ENCODE measurements around the gene SV2A.

Gene SV2A

DNA sequence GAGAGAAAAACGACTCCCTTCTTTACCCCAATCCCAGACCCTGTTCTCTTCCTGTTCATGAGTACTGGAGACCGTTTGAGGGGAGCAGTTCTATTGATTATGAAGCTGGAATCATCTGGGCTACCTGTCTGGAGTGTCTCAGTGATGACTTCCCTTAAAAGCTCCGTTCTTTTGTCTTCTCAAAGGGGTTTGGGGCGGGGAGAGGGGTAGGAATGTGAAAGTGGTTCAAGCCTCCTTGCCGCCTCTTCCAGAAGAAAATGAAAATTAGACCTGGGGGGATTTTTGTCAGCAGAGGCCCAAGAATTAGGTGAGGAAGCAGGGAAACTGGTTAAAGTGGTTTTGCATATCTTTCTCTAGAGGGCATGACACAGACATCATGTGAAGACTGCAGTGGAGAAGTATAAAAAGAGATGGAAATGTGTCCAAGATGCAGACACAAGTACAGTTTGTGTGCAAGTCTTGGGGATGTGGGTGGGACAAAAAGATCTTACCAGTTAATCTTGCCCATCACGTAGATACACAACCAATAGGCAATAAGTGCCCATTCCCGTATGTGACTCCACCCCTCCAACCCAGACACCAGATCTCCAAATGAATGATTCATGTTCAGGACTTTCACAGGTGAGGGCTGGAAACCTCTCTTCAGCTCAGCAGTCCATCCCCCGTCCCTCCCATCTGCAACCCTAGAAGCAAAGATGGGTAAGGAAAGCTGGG is 19.5 kb upstream of the SV2A start:
- no peaks in the 10 kb centered on the region for H3K9me3 Mint-ChIP-seq
- peak overlapping the region; percentile 27 for H3K4me3 Mint-ChIP-seq
- no peaks in the 10 kb centered on the region for H3K36me3 Mint-ChIP-seq
- peak overlapping the region; percentile 19 for H3K27ac Mint-ChIP-seq
- no peaks in the 10 kb centered on the region for H3K27me3 Mint-ChIP-seq
- peaks cover 32% of the 10 kb centered on the region for H3K4me1 Mint-ChIP-seq

- H3K36me3 Mint-ChIP-seq, result no peaks in the 10 kb centered on the region
- peaks cover 34% of the 10 kb centered on the region for H3K4me1 Mint-ChIP-seq
- H3K27ac Mint-ChIP-seq, result peak within 1 kb of the TSS; percentile 68
- H3K9me3 Mint-ChIP-seq, result no peaks in the 10 kb centered on the region
- H3K4me3 Mint-ChIP-seq, result peak within 1 kb of the TSS; percentile 33
- no peaks in the 10 kb centered on the region for H3K27me3 Mint-ChIP-seq
These were observed 18.7 kb upstream of the SV2A start, which contains the start of gene MTMR11 for GRCh38 chr1:149936170-149936991. TSS of gene MTMR11 (minus strand) at chr1:149936879. CDS start at chr1:149936647, 232 bp downstream.

- Mint-ChIP-seq H3K27ac (no peak overlapping the region), H3K4me3 (no peak overlapping the region), H3K36me3 (peaks cover 2% of the 10 kb centered on the region), H3K4me1 (peaks cover 36% of the 10 kb centered on the region), H3K9me3 (no peaks in the 10 kb centered on the region), H3K27me3 (no peaks in the 10 kb centered on the region)
These were observed 16.7 kb upstream of the SV2A start for GRCh38 chr1:149934356-149934755.

DNA sequence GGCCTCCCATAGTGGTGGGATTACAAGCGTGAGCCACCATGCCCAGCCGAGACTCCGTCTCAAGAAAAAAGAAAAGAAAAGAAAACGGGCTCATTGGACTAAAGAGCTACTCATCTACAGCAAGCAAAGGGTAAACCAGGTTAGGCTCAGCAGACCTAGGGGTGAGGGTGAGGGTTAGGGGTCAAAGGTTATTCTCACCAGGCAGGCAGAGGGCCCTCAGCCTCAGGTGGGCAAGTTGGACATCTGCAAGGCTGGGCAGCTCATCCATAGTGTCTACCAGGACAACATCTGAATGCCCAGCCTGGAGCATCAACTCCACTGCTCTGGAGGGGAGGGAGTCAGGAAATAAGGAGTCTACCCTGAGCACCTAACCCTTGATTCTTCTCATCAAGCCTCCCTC is 15.6 kb upstream of the SV2A start:
- no peak overlapping the region for H3K4me3 Mint-ChIP-seq
- H3K36me3 Mint-ChIP-seq, result peaks cover 2% of the 10 kb centered on the region
- no peaks in the 10 kb centered on the region for H3K27me3 Mint-ChIP-seq
- peaks cover 41% of the 10 kb centered on the region for H3K4me1 Mint-ChIP-seq
- H3K27ac Mint-ChIP-seq, result peak overlapping the region; percentile 12
- H3K9me3 Mint-ChIP-seq, result no peaks in the 10 kb centered on the region

GRCh38 chr1:149932474-149932873 is 14.8 kb upstream of the SV2A start:
- Mint-ChIP-seq H3K27ac (no peak overlapping the region), H3K4me1 (peaks cover 40% of the 10 kb centered on the region), H3K27me3 (no peaks in the 10 kb centered on the region), H3K4me3 (no peak overlapping the region), H3K36me3 (peaks cover 5% of the 10 kb centered on the region), H3K9me3 (no peaks in the 10 kb centered on the region)

- H3K27ac Mint-ChIP-seq, result no peak overlapping the region
- peaks cover 32% of the 10 kb centered on the region for H3K4me1 Mint-ChIP-seq
- no peaks in the 10 kb centered on the region for H3K9me3 Mint-ChIP-seq
- peaks cover 6% of the 10 kb centered on the region for H3K36me3 Mint-ChIP-seq
- H3K4me3 Mint-ChIP-seq, result no peak overlapping the region
- H3K27me3 Mint-ChIP-seq, result no peaks in the 10 kb centered on the region
These were observed 13.7 kb upstream of the SV2A start for GRCh38 chr1:149931212-149931790.

GRCh38 chr1:149929856-149930255 is 12.2 kb upstream of the SV2A start:
- Mint-ChIP-seq H3K9me3 (no peaks in the 10 kb centered on the region), H3K4me1 (peaks cover 41% of the 10 kb centered on the region), H3K27me3 (no peaks in the 10 kb centered on the region), H3K36me3 (peaks cover 18% of the 10 kb centered on the region), H3K27ac (no peak overlapping the region), H3K4me3 (no peak overlapping the region)

DNA sequence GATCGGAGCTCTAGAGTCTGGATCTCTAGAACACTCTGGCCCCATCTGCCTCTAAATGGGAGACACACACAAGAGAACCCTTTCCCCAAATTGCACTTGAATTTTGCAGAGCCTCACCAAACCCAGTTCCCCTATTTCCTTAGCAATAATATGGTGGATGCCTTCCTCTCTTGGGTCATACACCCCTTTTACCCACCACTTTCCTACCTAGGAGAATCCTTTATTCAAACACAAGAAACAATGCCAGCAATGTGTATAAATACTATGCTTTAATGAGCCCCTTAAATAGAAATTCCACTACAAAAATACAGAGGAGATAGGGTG is 10.7 kb upstream of the SV2A start:
- H3K27me3 Mint-ChIP-seq, result no peaks in the 10 kb centered on the region

GRCh38 chr1:149927563-149928400 is 10.1 kb upstream of the SV2A start, which contains the start of gene SF3B4:
TSS of gene SF3B4 (minus strand) at chr1:149927803. CDS start at chr1:149927759, 44 bp downstream.
- Mint-ChIP-seq H3K4me3 (peak within 1 kb of the TSS; percentile 97), H3K27me3 (no peaks in the 10 kb centered on the region), H3K27ac (peak within 1 kb of the TSS; percentile 96), H3K4me1 (peaks cover 53% of the 10 kb centered on the region), H3K36me3 (peaks cover 33% of the 10 kb centered on the region), H3K9me3 (no peaks in the 10 kb centered on the region)

More for the DNA sequence above, 10.7 kb upstream of the SV2A start:
- no peaks in the 10 kb centered on the region for H3K9me3 Mint-ChIP-seq
- H3K36me3 Mint-ChIP-seq, result peaks cover 30% of the 10 kb centered on the region
- H3K27ac Mint-ChIP-seq, result peak overlapping the region; percentile 96
- H3K4me1 Mint-ChIP-seq, result peaks cover 53% of the 10 kb centered on the region
- H3K4me3 Mint-ChIP-seq, result peak overlapping the region; percentile 97

GRCh38 chr1:149927056-149927562 is 9.5 kb upstream of the SV2A start:
- Mint-ChIP-seq H3K4me3 (peak overlapping the region; percentile 97), H3K4me1 (peaks cover 53% of the 10 kb centered on the region), H3K36me3 (peaks cover 33% of the 10 kb centered on the region), H3K27ac (peak overlapping the region; percentile 95), H3K9me3 (no peaks in the 10 kb centered on the region), H3K27me3 (no peaks in the 10 kb centered on the region)

DNA sequence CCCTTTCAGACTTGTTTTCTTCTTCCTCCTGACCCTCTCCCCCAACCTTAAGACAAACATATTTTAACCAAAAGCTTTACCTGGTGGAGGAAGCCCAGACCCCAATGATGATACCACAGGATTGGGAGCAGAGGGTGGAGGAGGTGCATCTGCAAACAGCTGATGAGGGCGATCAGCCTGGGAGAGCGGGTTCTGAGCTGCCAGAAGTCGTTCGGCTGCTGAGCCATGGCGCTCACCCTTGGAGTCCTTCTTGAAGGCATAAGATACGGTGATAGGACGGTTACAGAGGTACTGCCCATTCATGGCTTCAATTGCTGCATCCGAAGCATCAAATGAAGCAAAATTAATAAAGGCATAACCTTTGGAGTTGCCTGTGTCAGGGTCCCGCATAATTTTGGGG is 8.7 kb upstream of the SV2A start:
- H3K9me3 Mint-ChIP-seq, result no peaks in the 10 kb centered on the region

GRCh38 chr1:149925751-149926150 is 8.1 kb upstream of the SV2A start:
- Mint-ChIP-seq H3K4me1 (peaks cover 49% of the 10 kb centered on the region), H3K27ac (peak overlapping the region; percentile 72), H3K9me3 (no peaks in the 10 kb centered on the region), H3K36me3 (peaks cover 37% of the 10 kb centered on the region), H3K4me3 (peak overlapping the region; percentile 97), H3K27me3 (no peaks in the 10 kb centered on the region)

More for the DNA sequence above, 8.7 kb upstream of the SV2A start:
- Mint-ChIP-seq H3K27me3 (no peaks in the 10 kb centered on the region), H3K4me1 (peaks cover 51% of the 10 kb centered on the region), H3K36me3 (peaks cover 37% of the 10 kb centered on the region), H3K27ac (no peak overlapping the region), H3K4me3 (peak overlapping the region; percentile 97)

GRCh38 chr1:149925345-149925744 is 7.7 kb upstream of the SV2A start:
- H3K4me3 Mint-ChIP-seq, result peak overlapping the region; percentile 97
- peaks cover 35% of the 10 kb centered on the region for H3K36me3 Mint-ChIP-seq
- H3K27ac Mint-ChIP-seq, result peak overlapping the region; percentile 72
- H3K27me3 Mint-ChIP-seq, result no peaks in the 10 kb centered on the region
- H3K4me1 Mint-ChIP-seq, result peaks cover 46% of the 10 kb centered on the region
- no peaks in the 10 kb centered on the region for H3K9me3 Mint-ChIP-seq

GRCh38 chr1:149923626-149924025 is 6.0 kb upstream of the SV2A start:
- Mint-ChIP-seq H3K27ac (no peak overlapping the region), H3K4me1 (peaks cover 40% of the 10 kb centered on the region), H3K9me3 (no peaks in the 10 kb centered on the region), H3K4me3 (peak overlapping the region; percentile 19), H3K27me3 (no peaks in the 10 kb centered on the region), H3K36me3 (peaks cover 35% of the 10 kb centered on the region)

DNA sequence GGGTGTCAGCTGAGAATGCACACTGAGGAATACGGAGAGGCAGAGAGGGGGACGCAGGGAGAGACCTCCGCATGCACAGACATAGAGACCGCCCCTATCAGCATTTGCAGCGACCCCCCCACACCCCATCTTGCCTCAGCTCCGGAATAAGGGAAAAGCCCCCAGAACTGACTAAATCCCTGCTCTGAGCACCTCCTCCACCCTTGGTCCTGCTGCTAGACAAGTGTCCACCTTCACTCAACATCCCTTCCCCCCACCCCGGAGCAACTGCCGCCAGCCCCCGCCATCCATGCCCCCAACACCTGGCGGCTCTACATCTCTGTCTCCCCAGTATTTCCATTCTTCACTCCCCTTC is 769 bp downstream of the SV2A start:
- peak overlapping the region; percentile 88 for H3K4me3 Mint-ChIP-seq
- H3K4me1 Mint-ChIP-seq, result peaks cover 34% of the 10 kb centered on the region
- no peak overlapping the region for H3K27ac Mint-ChIP-seq
- H3K9me3 Mint-ChIP-seq, result no peaks in the 10 kb centered on the region
- no peaks in the 10 kb centered on the region for H3K27me3 Mint-ChIP-seq
- H3K36me3 Mint-ChIP-seq, result peaks cover 3% of the 10 kb centered on the region
